GM12892 (cell line): ENCODE measurements around the gene PTPRN2.

Source experiments
- POLR2A ChIP-seq: IDR thresholded peaks from 2 replicates; pipeline ENCODE4 v1.6.1; 2011; ENCODE audit warnings: low read depth, low read length, control low read depth
- TAF1 ChIP-seq: IDR thresholded peaks from 2 replicates; pipeline ENCODE4 v1.6.1; 2011; ENCODE audit warnings: low read depth, mild to moderate bottlenecking, control low read depth, low read length, borderline replicate concordance

- no peak for TF ChIP-seq TAF1
- no peak for TF ChIP-seq POLR2A
Measured at GRCh38 chr7:157771689-157772088, 815.9 kb downstream of the PTPRN2 start.
